ENCODE results near the gene TRERF1. TPM values are rescaled to one million over a fixed set of nuclear protein-coding genes. Genes with fewer than 3 reads are reported as not detected.

The TRERF1 gene
- total RNA-seq, 4 donors from 2014 or later: 6.9 to 12.1 (median 8.8) TPM

DNA sequence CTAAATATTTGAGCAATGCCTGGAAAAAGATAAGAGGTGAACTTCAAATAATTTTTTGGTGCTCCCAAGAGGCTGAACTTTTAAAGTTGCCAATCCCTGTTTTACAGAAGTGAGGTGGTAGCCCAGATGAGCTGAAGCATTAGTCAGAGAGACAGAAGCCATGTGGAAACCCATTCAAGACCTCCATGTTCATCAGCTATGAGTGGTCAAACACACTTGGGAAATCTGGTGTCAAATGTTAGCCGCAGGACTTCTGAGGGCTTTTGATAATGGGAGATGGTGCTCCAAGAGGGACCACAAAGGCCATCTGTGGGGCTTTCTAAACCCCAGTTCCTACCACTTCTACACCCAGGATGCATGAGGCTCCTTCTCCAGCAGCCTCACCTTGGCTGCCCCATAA, 156.5 kb downstream of the TRERF1 start:
- 100% methylated on average over 1 of the region's 1 CpG for WGBS, 2 donors
- no peak overlapping the region for H3K4me3 ChIP-seq (ENCODE audit: low read depth, poor library complexity, severe bottlenecking)
- intact Hi-C loops (cut with DNase I; ENCODE audit: low total_unique reads): no loop called here
- no peak for TF ChIP-seq POLR2A (IDR thresholded peaks at IDR 0.05)
- TF ChIP-seq, protein P1, sequence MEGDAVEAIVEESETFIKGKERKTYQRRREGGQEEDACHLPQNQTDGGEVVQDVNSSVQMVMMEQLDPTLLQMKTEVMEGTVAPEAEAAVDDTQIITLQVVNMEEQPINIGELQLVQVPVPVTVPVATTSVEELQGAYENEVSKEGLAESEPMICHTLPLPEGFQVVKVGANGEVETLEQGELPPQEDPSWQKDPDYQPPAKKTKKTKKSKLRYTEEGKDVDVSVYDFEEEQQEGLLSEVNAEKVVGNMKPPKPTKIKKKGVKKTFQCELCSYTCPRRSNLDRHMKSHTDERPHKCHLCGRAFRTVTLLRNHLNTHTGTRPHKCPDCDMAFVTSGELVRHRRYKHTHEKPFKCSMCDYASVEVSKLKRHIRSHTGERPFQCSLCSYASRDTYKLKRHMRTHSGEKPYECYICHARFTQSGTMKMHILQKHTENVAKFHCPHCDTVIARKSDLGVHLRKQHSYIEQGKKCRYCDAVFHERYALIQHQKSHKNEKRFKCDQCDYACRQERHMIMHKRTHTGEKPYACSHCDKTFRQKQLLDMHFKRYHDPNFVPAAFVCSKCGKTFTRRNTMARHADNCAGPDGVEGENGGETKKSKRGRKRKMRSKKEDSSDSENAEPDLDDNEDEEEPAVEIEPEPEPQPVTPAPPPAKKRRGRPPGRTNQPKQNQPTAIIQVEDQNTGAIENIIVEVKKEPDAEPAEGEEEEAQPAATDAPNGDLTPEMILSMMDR (IDR thresholded peaks at IDR 0.05): no peak
- DNase-seq (ENCODE audit: low spot score in 2 of 2): peak in 1 of 2 donors; percentile 17

DNA sequence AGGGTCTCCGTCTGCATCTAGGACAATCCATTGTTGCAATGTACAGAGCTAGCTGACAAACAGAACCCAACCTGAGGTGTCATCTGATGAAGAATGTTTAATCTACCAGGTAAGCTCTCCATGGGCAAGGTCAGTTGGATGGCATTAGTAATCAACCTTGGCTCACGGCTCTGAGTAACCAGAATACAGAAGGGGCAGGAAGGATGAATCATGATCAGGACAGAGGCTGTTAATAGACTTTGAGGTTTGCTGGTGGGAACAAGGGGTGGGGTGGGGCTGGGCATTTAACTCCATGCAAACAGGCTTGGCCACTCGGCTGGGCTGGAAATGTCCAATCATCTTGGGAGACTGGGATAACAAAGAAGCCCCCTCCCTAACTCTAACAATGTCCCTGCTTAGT, 157.0 kb downstream of the TRERF1 start:
- no peak overlapping the region for H3K4me3 ChIP-seq (ENCODE audit: low read depth, poor library complexity, severe bottlenecking)
- DNase-seq (ENCODE audit: low spot score in 2 of 2): peak in 1 of 2 donors; percentile 18
- intact Hi-C loops (cut with DNase I; ENCODE audit: low total_unique reads): no loop called here
- TF ChIP-seq, protein P1 (IDR thresholded peaks at IDR 0.05): no peak
- TF ChIP-seq POLR2A (IDR thresholded peaks at IDR 0.05): no peak
- WGBS, 2 donors: 75 to 91% methylated on average over 3 of the region's 3 CpGs

GRCh38 chr6:42293386-42293977, 158.2 kb downstream of the TRERF1 start:
- DNase-seq (ENCODE audit: low spot score in 2 of 2): peak in 1 of 2 donors; percentile 25
- 76 to 77% methylated on average over 5 of the region's 5 CpGs for WGBS, 2 donors
- intact Hi-C loops (cut with DNase I; ENCODE audit: low total_unique reads): no loop called here
- TF ChIP-seq, protein P1 (IDR thresholded peaks at IDR 0.05): no peak
- TF ChIP-seq POLR2A (IDR thresholded peaks at IDR 0.05): no peak
- H3K4me3 ChIP-seq (ENCODE audit: low read depth, poor library complexity, severe bottlenecking): no peak overlapping the region

- TF ChIP-seq, protein P1 (IDR thresholded peaks at IDR 0.05): no peak
- no peak for TF ChIP-seq POLR2A (IDR thresholded peaks at IDR 0.05)
- DNase-seq (ENCODE audit: low spot score in 2 of 2): peak in 1 of 2 donors; percentile 43
- 68 to 85% methylated on average over 9 of the region's 9 CpGs for WGBS, 2 donors
- intact Hi-C loops (cut with DNase I; ENCODE audit: low total_unique reads): no loop called here
- no peak overlapping the region for H3K4me3 ChIP-seq (ENCODE audit: low read depth, poor library complexity, severe bottlenecking)
Measured at GRCh38 chr6:42292004-42292740, 159.6 kb downstream of the TRERF1 start.

GRCh38 chr6:42287756-42288155, 164.0 kb downstream of the TRERF1 start:
- TF ChIP-seq POLR2A (IDR thresholded peaks at IDR 0.05): no peak
- TF ChIP-seq, protein P1 (IDR thresholded peaks at IDR 0.05): no peak
- DNase-seq (ENCODE audit: low spot score in 2 of 2): no peak
- intact Hi-C loops (cut with DNase I; ENCODE audit: low total_unique reads): no loop called here
- 74 to 85% methylated on average over 2 of the region's 2 CpGs for WGBS, 2 donors
- no peak overlapping the region for H3K4me3 ChIP-seq (ENCODE audit: low read depth, poor library complexity, severe bottlenecking)

Measured in lower leg skin (tissue), 4 donors.